CD4-positive, alpha-beta T cell treated with Interleukin-4 for 1 hour (primary cell): Measurements from ENCODE around the gene SEC14L1.
"Not testable (repeated sequence)": the region's sequence is repeated elsewhere in the genome, so short reads cannot be mapped to it uniquely, and the experiment has no call there.

Experiments
- DNase-seq, 2 donors: peaks; one replicate each; pipeline ENCODE4 v3.0.0-alpha.2; 2020 to 2022

SEC14L1 gene

DNA sequence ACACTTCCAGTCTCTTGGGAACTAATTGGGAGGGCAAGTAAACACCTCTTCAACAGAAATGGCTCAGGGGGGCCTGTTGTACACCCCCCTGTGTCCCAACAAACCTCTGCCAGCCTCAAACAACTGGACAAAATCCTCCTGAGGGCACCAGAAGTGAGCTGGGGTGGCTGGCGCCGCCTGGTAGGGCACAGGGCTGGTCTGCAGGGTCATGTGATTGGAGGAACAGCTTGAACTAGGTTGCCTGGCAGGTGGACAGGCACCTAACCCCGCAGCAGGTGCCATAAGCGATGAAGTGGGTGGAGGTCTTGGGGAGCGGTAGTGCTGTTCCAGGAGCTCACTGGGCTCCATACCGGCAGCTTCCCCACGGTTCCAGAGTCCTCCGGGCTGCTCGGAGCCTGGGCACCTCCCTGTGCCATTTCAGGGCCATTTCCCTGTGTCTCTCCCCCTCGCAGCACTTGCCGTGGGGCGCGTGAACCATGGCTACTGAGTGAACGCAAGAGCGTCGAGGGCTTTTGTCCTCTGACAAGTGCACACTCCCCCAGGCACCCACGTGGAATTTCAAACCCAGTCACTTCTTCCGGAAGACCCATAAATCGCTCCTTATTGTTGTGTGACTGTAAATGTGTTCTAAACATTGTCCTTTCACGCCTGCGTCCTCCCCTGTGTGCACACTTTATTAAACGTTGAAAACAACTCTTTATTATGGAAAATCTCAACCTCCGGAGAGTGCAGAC, 101.5 kb downstream of the SEC14L1 start:
- DNase-seq, result no peak

DNA sequence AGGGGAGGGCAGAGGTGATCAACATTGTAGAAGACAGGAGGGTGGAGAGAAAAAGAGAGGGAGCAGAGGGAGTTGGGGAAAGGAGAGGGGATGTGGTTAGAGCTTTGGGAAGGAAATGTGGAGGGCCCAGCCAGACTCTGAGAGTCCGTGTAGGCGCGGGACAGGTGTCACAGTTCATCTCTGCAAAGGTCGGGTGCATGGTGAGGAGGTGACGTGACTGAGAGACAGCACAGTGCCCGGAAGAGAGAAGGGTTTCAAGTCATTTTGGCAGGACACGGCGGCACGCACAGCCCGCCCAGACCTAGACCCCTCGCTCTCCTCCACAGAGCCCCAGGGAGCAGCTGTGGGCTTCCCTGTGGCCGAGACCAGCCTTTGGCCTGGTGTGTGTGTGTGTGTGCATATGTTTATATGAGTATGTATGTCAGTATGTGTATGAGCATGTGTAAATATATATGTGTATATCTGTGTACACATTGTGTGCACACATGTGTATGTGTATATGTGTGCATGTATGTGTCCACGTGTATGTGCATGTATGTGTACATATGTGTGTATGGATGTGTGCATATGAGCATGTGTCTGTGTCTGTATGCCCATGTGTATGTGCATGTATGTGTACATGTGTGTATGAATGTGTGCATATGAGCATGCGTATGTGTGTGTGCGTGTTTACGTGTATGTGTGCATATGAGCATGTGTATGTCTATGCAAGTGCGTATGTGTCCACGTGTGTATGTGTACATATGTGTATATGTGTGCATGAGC, 104.6 kb downstream of the SEC14L1 start:
- no peak for DNase-seq

GRCh38 chr17:77246110-77247047, 105.6 kb downstream of the SEC14L1 start:
- DNase-seq, result no peak

GRCh38 chr17:77247048-77247541, 106.3 kb downstream of the SEC14L1 start:
- DNase-seq, result peak; percentile 81 to 84

DNA sequence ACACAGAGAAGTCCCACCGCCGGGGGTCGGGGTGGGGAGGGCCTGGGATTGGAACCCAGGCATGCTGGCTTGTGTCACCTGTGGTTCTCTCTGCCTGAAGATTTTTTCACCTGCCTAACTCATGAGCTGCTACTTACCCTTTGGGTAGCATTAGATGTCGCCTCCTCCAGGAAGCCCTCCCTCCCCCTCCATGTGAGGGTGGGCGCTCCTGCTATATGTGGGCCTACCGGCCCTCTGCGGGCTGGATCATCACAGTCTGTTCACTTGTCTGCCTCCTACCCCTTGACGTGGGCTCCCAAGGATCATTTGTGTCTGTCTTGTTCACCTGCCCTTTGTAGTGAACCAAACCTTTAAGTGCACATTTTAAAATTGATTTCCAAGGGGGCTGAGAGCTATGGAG, 106.8 kb downstream of the SEC14L1 start:
- DNase-seq, result no peak

DNA sequence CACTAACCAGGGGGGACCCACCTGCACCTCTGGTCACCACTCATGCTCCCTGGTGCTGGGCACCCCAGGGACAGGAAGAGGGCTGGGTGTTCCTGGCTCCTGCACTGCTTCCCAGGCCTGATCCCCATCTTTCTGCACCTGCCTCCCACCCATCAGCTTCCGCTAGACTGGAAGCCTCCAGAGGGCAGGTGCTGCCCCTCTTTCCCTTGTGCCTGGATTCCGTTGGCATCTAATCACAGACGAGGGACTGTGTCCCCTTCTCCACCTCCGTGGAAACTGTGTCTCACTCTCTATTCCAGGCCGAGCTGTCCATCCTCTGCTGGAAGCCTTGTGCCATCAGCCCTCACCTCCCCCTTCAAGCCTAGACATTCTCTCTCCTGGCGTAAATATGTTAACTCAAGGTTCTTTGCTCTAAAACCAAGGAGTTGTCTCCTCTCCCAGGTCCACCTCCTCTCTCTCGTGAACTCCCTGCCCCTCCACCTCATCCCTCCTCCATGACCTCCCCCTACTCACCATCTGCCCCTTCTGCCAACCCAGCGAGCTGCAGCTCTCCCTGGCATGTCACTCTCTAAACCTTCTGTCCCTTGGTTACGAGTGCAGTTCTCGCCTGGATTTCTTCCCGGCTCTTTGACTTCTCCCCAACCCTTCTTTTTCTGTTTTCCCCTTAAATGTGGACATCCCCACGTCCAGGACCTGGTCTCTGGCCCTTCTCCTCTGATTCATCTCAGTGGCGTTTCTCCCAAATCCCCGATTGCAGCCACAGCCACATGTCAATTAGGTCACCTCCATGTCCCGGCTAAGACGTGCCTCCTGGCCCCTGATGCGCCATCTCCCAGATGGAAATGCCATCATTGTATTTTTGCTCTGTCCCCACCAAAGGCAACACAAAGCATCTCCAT, 107.7 kb downstream of the SEC14L1 start:
- DNase-seq, result no peak

DNA sequence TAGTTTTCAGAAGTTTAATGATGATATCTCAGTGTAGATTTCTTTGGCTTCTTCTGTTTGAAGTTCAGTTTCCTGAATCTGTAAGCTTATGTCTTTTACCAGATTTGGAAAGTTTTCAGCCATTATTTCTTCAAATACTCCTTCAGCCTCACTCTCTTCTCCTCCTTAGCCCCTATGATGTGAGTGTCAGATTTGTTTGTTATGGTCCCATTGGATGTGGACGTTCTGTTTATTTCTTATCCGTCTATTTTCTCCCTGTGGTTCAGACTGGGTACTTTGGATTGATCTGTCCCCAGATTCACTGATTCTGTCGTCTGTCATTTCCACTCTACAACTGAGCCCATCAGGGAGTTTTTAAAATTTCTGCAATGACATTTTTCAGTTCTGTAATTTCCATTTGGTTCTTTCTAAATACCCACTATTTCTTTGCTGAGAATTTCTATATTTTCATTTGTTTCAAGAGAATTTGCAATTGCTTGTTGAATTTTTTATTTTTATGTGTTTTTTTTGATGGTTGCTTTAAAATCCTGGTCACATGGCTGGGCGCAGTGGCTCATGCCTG, 110.9 kb downstream of the SEC14L1 start:
- DNase-seq, result no peak

DNA sequence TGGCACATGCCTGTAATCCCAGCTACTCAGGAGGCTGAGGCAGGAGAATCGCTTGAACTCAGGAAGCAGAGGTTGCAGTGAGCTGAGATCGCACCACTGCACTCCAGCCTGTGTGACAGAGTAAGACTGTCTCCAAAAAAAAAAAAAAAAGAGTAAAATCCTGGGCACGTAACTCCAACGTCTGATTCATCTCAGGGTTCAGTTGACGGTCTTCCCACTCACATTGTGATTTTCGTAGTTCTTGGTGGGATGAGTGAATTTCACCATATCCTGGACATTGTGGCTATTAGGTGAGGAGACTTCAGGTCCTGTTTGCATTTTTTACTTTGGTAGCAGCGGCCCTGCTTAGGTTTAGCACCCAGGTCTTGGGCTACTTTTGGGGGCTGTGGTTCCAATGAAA, 111.5 kb downstream of the SEC14L1 start:
- not testable (repeated sequence) for DNase-seq

- no peak for DNase-seq
Measured at GRCh38 chr17:77253611-77254051, 112.9 kb downstream of the SEC14L1 start.

GRCh38 chr17:77254951-77255825, 114.4 kb downstream of the SEC14L1 start:
- DNase-seq, result no peak

DNA sequence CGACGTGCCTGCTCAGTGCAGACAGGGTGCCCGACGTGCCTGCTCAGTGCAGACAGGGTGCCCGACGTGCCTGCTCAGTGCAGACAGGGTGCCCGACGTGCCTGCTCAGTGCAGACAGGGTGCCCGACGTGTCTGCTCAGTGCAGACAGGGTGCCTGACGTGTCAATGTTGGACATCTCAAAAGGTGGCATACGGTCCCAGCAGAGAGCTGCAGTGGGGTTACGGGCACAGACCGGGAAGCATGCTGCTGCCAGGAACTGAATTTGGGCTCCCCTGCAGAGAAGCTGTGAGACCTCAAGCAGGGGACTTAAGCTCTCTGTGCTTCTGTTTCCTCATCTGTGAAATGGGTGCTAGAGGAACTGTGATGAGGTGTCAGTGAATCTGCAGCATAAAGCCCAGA, 115.2 kb downstream of the SEC14L1 start:
- DNase-seq, result not testable (repeated sequence)

GRCh38 chr17:77256710-77257109, 115.9 kb downstream of the SEC14L1 start:
- DNase-seq, result no peak

DNA sequence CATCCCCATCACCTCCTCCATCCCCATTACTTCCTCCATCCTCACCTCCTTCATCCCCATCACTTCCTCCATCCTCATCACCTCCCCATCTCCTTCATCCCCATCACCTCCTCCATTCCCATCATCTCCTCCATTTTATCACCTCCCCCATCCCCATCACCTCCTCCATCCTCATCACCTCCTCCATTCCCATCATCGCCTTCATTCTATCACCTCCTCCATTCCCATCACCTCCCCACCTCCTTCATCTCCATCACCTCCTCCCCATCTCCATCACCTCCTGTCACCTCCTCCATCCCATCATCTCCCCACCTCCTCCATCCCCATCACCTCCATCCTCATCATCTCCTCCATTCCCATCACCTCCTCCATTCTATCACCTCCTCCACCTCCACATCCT, 116.4 kb downstream of the SEC14L1 start:
- DNase-seq, result no peak

DNA sequence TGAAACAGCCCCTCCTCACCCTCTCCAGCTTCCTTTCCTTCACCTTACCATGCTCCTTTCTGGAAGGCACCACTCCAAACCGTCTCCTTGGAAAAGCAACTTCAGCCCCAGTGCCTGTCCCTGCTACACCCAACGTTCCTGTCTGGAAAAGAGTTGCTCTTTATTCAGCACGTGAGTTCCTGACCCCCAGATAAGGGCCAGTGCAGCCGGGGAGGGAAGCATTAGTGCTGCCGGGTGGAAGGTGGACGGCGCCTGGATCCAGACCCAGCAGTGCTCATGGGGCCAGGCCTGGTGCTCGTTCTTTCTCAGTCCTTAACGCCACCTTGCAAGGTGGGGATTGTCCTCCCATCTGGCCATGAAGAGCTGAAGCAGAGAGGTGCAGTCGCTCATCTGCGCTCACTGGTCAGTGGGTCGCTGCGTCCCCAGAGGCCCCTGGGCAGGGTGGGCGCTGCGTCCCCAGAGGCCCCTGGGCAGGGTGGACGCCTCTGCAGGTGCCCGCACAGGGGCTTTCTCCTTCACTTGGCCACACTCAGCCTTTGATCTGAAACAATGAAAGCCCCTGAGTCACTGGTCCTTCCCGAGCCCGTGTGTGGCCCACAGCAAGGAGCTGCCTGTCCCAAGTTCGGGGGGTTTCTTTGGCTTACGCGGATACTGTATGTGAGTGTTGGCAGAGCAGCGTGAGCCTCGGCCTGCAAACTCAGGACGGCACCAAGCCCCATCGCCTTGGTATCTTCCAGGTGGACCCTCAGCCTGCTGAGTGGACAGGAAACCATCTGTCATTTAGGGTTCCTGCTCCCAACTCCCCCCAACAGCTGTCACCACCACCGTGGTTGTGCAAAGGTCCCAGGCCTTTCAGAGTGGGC, 117.1 kb downstream of the SEC14L1 start:
- DNase-seq, result no peak

- DNase-seq, result no peak
Measured at GRCh38 chr17:77258638-77259037, 117.9 kb downstream of the SEC14L1 start.

GRCh38 chr17:77264617-77265230, 124.0 kb downstream of the SEC14L1 start:
- no peak for DNase-seq

- DNase-seq, result no peak
Measured at GRCh38 chr17:77266213-77266612, 125.4 kb downstream of the SEC14L1 start.
